ENCODE results near the gene PXMP4.

GRCh38 chr20:33668466-33669155 is 51.5 kb downstream of the PXMP4 start:
- TF ChIP-seq, protein P1, sequence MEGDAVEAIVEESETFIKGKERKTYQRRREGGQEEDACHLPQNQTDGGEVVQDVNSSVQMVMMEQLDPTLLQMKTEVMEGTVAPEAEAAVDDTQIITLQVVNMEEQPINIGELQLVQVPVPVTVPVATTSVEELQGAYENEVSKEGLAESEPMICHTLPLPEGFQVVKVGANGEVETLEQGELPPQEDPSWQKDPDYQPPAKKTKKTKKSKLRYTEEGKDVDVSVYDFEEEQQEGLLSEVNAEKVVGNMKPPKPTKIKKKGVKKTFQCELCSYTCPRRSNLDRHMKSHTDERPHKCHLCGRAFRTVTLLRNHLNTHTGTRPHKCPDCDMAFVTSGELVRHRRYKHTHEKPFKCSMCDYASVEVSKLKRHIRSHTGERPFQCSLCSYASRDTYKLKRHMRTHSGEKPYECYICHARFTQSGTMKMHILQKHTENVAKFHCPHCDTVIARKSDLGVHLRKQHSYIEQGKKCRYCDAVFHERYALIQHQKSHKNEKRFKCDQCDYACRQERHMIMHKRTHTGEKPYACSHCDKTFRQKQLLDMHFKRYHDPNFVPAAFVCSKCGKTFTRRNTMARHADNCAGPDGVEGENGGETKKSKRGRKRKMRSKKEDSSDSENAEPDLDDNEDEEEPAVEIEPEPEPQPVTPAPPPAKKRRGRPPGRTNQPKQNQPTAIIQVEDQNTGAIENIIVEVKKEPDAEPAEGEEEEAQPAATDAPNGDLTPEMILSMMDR (conservative IDR thresholded peaks at IDR 0.05) = no peak
- no peak for TF ChIP-seq ZFX (IDR thresholded peaks at IDR 0.05)

Measured in C4-2B (cell line).